Activated CD4-positive, alpha-beta T cell treated with anti-CD3 and anti-CD28 coated beads, Interleukin-10, Interleukin-2, amounts not matched to agents 100 ng/mL and 50 ng/mL, durations not matched to agents 16 hours and 8 hours (primary cell): ENCODE measurements around the gene ZBTB47.

Experiments used
- DNase-seq: peaks from one replicate; pipeline ENCODE4 v3.0.0-alpha.2; 2020

The ZBTB47 gene

DNA sequence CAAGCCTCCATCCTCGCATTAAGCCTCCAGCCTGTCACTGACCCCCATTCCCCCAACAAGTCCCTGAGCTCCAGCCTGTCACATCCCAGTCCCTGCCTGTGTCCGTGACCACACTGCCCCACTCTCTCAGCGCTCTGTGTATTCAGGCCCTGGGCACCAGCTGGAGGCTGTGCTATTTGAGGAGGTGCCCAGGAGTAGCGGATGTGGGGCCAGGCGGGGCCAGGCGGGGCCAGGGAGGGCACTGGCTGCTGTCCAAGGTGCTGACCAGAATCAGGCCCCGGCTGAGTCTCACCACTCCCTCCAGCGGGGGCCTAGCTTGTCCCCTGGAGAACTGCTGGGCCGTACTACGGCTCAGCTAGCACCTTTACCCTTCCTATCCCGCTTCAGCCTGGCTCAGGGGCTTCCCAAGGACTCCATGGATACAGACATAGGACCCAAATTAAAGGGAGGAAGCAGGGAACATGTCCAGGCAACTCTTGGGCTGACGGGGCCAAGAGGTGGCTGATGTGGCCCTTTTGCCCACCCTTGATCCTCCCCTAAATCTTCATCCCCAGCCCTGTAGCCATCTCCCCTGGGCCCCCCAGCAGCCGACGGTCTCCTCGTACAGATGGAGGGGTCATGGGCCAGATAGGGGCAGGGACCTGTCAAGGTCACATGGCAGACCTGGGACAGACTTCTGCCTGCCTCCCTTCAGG, 48.0 kb downstream of the ZBTB47 start:
- DNase-seq, result peak; percentile 55

DNA sequence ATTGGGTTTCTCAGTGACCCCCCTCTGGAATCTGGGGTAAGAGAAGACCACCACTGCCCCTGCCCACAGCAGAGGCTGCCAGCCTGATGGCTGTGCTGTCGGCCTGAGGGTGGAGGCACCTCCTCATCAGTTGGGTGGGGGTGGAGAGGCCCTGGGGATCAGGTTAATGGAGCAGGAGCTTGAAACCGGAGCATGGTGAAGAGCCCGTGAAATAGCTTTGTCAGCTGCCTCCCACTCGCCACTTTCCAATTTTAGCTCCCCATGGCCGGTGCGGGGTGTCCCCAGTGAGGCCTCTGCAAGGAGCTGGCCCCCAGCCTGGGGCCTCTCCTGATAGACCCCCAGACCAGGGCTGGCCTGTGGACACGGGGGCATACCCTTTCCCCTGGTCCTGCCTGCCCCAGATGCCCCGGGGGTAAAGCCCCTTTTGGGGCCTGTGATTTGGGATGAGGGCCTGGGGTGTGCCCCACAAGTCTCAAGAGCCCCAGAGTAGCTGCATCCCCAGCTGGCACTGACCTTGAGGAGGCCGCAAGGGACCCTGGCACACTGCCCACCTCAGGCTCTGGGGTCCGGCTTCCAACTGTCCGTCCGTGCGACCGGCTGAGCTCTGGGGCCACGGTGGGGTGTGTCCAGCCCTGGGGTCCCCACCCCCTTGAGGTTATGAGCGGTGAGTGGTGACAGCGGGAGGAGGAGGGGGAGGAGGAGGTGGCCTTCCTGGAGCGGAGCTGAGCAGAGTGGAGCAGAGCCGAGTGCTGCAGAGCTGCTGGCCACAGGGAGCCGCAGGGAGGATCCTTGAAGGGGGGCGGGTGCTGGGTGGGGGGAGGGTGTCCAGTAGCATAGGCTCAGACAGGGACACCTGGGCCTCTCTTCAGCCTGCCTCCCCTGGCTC, 48.8 kb downstream of the ZBTB47 start, which contains the start of gene HHATL:
TSS of gene HHATL (minus strand) at position 733 of the 886 bp plus-strand sequence. CDS start 1,972 bp downstream, outside the sequence.
- no peak for DNase-seq

DNA sequence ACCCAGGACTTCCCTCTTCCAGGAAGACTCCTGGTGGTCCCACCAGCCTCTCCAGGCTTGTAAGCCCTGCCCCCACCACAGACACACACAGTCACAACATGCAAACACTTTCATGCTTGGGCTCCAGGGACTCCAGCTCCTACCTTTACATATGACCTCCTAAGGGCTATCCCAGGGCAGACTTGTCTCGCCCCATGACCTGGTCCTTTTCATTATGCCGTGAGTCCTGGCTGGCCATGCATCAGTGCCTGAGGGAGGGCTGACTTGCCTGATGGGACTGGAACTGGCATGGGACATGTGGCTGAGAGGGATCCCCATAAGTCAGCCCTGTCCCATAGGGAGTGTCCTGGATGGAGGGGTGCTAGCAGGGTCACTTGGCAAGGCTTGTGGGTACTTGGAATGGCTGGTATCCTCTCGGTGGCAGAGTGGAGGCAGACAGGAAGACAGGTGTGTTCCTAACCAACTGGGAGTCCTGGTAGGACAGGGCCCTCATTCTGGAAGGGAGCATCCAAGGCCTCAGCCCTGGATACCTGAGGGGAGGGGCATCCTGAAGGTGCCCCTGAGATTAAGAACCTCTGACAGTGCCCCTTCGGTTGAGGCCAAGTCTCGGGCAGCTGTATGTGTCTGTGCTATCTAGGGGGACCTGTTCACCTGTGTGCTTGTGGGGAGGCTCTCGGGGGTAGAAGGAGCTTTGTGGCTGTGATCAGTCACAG, 49.6 kb downstream of the ZBTB47 start:
- no peak for DNase-seq

DNA sequence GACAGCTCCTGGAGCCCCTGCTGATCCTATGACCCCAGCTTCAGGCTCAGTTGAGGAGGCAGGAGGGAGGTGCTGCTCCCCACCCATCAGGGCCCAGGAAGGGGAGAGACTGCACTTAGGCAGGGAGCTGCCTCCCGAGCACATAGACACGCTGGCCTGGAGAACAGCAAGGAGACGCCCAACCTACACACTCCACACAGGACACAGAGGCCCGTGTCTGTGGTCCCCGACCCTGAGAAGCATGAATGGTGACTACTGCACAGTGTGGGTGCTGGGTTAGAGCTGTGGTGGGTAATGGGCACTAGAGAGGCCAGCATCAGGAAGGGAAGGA, 50.2 kb downstream of the ZBTB47 start:
- no peak for DNase-seq

DNA sequence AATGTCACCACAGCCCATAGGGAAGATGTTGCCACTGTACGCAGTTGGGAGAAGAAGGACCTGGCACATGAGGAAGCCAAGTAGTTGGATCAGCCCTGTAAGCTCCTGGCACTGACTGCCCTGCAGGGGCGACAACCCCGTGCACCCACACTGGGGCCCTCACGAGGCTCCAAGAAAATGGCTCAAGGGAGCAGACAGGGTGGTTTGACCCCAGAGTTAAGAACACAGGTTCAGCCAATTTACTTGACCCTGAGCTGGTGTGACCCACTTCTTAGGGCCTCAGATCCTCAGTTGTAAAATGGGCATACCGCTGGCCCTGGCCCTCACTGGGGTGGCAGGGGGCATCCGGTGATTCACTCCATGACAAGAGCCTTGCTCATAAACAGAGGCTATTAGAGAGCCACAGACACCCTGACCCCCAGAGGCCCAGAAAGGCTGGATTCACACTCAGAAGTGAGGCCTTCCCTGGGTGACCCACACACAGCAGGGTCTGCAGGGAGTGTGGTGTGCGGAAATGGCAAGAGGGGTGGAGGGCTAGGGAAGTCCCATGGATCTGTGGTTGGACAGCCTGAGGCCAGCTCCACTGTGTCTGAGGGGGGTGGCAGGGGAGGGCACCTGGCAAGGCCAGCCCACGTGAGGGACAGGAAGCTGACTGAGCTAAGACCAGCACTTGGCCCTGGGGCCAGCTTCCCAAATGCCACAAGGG, 50.8 kb downstream of the ZBTB47 start:
- DNase-seq, result no peak

DNA sequence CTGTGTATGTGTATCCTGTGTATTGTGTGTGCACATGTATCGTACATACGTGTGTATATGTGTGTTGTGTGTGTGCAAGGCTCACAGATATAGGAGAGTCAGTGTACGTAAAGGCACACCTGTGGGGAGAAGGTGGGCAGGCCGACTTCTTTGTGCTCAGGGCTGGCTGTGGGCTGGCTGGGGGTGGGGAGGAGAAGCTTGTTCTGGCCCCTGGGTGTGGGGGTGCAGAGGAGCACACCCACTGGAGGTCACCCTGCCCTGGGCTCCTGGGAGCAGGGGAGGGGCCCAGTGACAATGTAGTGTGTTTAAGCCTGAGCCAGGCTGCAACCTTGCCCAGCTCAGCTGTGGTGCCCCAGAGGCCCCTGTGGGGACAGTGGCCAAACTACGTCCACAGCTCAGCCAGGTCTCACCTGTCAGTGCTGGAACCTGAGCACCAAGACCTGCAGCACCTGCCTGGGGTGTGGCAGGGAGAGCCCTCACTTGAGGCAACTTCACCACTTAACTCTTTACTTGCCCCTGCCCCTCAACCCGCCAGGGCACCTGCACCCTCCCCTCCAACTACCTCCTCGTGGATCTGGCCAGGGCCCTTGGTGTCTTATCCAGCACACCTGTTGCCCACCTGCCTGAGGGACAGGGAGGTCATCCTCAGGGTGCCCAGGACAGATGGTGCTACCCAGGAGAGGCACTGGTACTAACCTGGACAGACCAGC, 51.7 kb downstream of the ZBTB47 start:
- DNase-seq, result no peak

DNA sequence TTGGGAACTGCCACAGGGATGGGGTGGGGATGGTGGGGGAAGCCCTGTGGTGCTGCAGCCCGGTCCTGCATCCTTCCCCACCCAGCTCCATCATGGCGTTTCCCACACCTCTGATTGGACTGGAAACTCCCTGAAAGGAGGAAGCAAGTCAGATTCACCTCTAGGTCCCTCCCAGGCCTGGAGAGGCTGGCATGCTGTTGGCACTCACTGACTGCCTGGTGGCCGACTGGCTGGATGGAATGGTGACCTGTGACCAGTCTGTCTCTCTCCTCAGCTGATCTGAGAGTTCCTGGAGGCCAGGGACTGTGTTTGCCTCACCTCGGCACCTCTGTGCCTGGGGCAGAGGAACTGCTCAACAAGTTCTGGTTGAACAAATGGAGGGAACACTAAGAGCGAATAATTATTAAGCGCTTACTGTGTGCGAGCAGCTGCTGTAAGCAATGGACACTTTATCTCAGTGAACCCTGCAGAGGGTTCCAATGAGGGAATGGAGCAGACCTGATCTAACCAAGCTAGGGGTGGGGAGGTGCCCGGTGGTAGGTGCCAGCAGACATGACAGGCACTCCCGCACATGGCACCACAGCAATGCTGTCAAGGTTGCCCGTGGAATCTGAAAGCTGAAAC, 52.6 kb downstream of the ZBTB47 start:
- DNase-seq, result no peak

DNA sequence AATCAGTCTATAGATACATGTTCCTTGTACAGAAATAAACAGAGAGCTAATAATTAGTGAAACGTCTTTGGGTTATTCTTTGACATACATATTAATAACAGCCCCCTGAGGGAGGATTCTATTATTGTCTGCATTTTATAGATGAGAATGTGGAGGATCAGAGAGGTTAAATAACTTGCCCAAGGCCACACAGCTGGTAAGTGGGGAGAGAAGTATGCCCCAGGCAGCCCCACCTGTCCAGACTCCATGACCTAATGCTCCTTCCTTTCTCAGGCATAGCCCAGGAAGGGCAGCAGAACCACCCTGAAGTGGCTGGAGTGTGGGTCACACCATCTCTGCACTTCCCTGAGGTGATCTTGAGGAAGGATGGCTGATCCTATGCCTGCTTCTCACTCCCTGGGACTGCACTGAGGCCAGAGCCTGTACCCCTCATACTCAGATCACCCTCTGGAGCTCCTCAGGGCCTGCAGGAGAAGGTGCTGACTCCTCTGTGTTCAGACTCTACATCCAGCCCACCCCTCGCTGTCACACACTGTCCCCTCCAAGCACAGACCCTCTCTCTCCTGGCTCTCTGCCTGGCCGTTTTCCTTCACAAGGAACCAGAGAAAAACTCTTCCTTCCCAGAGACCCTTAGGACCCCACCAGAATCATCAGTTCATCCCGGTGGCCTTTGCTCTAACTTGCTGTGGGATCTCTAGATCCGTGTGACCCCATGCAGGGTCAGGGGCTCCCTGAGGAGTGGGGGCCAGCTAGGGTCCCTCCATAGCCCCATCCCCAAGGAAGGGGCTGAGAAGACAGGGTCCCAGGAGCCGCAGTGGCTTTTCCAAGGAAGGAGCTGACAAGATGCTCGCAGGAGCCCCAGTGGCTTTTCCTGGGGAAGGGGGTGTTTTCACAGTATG, 53.5 kb downstream of the ZBTB47 start:
- DNase-seq, result no peak

DNA sequence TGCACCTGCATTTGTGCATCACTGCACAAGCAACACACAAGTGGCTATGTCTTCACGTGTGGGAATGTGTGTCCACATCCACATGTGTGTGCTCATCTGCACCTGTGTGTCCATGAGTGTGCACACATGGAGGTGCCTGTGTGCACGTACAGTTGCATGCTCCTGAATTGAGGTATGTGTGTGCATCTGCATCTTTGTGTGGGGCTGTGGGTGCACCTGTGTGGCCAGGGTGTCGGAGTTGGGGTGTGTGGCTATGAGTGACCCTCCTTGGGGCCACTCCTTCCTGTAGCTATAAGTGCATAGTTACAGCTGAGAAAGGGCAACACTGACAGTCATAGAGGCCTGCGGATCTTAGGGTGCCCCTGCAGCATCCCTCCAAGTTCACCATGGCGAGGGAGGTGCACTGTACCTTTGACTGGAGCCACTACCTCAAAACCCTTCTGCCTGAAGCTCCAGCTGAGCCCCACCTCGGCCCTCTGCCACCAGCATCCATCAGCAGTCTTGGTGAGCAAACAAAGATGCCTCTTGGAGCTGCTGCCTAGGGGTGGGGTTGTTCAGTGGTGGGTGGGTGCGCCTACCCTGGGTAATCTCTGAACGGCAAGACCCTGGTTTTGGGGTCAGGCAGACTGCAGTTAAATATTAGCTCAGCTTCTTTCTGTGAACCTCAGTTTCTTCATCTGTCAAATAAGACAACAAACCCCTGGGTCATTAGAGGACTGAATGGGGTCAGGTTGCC, 54.3 kb downstream of the ZBTB47 start:
- no peak for DNase-seq

DNA sequence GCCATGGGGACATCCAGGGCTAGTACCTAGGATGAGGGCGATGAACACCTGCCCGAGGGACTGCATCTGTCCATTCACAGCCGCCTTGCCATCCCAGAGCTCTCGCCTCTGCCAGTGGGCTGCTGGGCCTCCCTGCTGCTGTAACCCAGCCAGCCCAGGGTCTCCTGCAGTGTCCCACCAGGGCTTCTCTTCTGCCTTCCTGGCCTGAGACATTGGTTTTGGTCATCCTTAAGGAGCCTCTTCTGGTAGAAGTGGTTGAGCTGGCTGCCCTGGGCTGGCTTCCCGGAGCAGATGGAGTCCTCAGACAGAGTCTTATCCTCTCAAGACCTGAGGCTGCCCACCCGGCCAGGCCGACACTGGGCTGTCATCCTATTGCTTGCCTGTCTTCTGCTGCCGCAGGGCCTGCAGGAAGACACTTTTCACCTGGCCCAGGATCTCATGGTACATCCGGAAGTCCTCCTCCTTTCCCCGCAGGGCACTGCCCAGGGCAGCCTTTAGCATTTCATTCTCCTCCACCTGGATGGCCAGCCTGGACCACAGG, 55.2 kb downstream of the ZBTB47 start:
- no peak for DNase-seq

DNA sequence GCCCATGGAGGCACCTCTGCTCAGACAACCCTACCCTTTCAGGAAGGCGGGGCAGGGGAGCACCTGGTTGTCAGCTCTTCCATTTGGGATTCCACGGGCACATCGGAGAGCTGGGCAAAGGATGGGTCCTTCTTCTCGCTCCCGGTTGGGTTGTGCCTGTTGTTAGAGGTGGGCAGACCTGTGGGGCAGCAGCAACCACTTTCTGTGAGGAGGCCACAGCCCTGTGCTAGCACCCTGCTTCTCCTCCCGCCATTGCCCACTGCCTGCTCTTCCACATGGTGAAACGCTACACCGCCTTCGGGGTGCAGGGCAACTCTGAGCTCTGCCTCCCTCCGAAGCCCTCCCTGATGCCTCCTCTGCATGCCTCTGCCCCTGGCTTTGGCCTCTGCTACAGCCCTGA, 56.1 kb downstream of the ZBTB47 start:
- DNase-seq, result no peak

DNA sequence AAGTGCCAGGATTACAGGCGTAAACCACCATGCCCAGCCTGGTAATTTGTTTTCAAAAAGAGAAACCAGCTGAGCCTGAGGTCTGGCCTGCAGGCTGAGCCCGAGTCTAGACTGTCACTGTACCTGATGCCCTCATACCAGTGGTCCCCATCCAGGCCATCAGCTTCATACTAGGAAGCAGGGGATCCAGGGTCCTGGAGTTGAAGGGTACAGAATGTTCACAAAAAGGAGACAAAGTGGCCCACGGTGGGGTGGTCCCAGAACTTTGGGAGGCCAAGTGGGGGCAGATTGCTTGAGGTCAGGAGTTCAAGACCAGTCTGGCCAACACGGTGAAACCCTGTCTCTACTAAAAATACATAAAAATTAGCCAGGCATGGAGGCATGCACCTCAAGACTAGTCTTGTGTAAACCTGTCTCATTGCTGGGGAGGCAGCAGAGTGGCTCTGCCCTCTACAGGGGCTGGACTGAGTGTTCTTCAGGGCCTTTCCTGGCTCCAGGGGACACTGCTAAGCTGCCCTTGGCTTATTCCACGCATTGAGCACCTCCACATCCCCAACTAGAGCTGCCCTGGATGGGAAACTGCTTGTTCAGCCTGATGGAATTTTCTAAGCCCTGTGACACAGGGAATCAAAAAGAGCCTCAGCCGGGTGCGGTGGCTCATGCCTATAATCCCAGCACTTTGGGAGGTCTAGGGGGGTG, 57.0 kb downstream of the ZBTB47 start:
- DNase-seq, result no peak

DNA sequence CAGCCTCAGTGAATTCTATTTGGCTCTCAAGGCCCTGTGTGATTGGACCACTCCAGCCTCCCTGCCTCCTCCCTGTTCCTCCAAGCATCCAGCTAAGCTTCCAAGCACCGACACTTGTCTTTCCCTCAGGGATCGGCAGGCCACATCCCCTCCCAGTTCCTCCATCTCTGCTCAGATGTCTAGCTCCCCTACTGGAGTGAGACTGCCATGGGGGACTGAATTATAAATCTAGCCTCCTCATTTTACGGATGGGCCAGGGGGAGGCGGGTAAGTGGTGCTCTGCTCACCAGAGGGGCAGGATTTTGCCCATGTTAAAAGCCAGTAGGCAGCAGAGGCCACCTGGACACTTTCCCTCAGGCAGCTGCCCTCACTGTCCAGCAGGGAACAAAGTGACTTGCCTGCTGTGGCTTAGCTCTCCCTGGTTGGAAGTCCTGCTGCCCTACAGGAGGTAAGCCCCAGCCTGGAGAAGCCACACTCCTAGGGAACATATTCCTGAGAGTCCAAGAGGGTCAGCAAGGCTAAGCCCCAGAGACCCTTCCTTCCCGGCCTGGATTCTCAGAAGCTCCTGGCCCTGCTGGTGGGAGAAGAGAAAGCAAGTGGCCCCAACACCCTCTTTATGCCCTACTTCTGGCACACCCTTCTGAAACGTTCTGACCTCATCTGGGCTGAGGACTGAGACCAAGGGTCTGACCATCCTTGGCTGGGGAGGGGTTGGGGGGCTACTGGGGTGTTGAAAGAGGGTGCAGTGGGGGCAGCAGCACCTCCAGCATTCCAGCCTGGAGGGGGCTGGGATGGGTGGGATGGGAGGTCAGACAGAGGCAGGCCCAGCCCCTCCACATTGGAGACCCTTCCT, 58.2 kb downstream of the ZBTB47 start:
- no peak for DNase-seq

DNA sequence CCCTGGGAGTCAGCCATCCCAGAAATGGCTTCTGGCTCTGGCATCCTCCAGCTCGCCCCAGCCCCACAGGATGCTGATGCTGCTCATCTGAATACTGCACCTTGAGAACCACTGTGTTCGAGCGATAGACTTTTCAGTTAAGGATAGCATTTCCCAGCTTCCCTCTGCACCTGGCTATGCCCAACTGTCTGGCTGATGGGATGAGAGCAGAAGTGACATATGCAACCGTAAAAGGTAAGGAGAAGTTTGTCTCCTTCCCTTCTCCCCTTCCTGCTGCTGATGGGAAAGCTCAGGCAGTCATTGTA, 58.8 kb downstream of the ZBTB47 start:
- no peak for DNase-seq

DNA sequence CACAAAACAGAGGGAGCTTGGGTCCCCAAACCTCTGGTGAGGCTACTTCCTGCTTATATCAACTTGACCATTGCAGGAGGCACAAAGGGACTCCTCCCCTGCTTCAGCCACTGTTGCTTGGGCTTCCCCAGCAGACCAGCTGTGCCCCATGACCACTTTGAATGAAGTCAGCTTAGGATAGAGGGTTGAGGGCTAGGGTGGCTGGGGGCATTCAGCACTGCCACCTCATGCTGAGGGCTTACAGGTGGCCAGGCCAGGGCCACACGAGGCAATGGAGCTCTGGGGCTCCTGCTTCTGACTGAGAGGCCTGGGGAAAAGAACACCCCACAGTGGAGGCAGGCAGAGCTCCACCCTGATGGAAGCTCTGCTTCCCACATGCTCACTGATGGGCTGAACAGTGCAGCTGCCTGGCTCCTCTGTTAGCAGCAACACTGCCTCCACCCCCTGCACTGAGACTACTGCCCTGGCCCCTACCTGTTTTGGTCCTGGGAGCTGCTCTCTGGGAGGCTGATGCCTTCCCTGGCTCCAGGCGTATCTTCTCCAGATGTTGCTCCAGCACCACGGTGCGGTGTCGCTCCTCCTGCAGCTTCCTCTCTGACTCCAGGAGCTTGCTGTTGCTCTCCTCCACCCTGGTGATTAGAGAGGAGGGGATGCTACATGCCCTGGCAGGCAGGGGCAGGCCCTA, 59.3 kb downstream of the ZBTB47 start:
- no peak for DNase-seq

DNA sequence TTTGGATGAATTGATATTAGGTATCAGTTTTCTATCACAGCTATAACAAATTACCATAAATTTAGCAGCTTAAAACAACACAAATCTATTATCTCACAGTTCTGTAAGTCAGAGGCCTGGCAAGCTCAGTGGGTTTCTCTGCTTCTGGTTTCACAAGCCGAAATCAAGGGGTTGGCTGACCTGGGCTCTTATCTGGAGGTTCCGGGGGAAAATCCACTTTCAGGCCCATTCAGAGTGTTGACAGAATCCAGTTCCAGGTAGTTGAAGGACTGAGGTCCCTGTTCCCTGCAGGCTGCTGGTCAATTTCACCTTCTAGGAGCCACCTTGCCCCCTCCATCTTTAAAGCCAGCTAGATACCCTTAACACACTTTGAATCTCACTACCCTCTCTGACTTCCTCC, 60.2 kb downstream of the ZBTB47 start:
- no peak for DNase-seq

DNA sequence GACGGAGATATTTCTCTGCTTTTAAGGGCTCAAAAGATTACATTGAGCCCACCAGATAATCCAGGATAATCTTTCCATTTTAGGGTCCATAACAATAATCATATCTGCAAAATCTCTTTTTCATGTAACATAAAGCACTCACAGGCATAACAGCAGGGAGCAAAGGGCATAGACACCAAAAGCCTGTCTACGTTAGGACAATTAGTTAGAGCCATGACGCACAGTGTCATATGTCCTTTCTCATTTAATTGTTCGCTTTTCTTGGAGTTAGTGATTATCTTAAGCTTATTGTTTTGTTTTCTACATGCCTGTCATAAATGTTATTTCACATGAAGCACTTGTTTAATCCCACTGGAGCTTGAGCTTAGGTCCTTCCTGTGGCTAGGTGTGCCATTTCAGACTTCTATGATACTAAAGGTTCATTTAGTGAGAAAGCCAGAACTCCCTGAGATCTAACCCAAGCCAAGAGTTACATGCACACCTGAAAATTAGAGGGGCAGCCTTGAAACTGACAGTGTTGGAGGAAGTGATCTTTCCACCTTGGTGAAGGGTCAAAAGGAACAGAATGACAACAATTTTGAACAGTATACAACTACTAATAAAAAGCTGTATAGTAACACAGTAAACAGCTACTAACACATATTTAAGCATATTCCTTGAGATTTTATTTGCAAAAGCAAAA, 60.8 kb downstream of the ZBTB47 start:
- no peak for DNase-seq
